DND-41 (cell line): Measurements from ENCODE around the gene INTS7.

Source experiments
- CTCF ChIP-seq: IDR thresholded peaks from 2 replicates; pipeline ENCODE4 v1.5.1; 2012; ENCODE audit warnings: borderline replicate concordance, low read length, moderate library complexity, mild to moderate bottlenecking; ENCODE audit not compliant: poor library complexity, severe bottlenecking; ENCODE audit errors: extremely low read depth
- EZH2 ChIP-seq: IDR thresholded peaks from 3 replicates; pipeline ENCODE4 v1.6.1; 2012; ENCODE audit warnings: borderline replicate concordance, low read depth, mild to moderate bottlenecking, moderate library complexity, low read length, inconsistent platforms; ENCODE audit not compliant: severe bottlenecking

GRCh38 chr1:211895126-211895759, 140.1 kb downstream of the INTS7 start:
- TF ChIP-seq CTCF (no peak), EZH2 (no peak)
